GM23338 (cell line): ENCODE results near the gene STIM2. TPM values are rescaled to one million over a fixed set of nuclear protein-coding genes. Genes with fewer than 3 reads are reported as not detected.
"Not testable (repeated sequence)": the region's sequence is repeated elsewhere in the genome, so short reads cannot be mapped to it uniquely, and the experiment has no call there.

Experiments
- ATAC-seq: fragments of 200-7000 bp; cut with Tn5 transposase; 3 replicates; pipeline ENCODE4 v1.9.1; 2020
- DNase-seq: peaks from one replicate; pipeline ENCODE4 v3.0.0-alpha.2; 2015; ENCODE audit warnings: low spot score
- H2AFZ ChIP-seq: fragments of 200-600 bp; sonication (generic); 2 replicates; pipeline ENCODE4 v1.8.0; 2016; ENCODE audit warnings: antibody characterized with exemption, mild to moderate bottlenecking, moderate library complexity
- H3F3A ChIP-seq: fragments of 200-600 bp; sonication (generic); replicated peaks from 2 replicates; pipeline ENCODE4 v1.8.0; 2017; ENCODE audit warnings: antibody characterized with exemption, mixed run types, low read depth
- H3K27ac ChIP-seq: fragments of 200-600 bp; sonication (generic); 2 replicates; pipeline ENCODE4 v1.6.1; 2016; ENCODE audit warnings: low read depth
- H3K27me3 ChIP-seq: fragments of 200-600 bp; sonication (generic); 2 replicates; pipeline ENCODE4 v1.8.0; 2016; ENCODE audit warnings: mild to moderate bottlenecking, mixed run types, moderate library complexity; ENCODE audit not compliant: insufficient read depth
- H3K36me3 ChIP-seq: fragments of 200-600 bp; sonication (generic); 2 replicates; pipeline ENCODE4 v1.8.0; 2016; ENCODE audit warnings: mild to moderate bottlenecking; ENCODE audit not compliant: insufficient read depth
- H3K4me1 ChIP-seq: fragments of 200-600 bp; sonication (generic); 2 replicates; pipeline ENCODE4 v1.8.0; 2016; ENCODE audit warnings: mild to moderate bottlenecking, moderate library complexity; ENCODE audit not compliant: insufficient read depth
- H3K4me2 ChIP-seq: fragments of 200-600 bp; sonication (generic); 2 replicates; pipeline ENCODE4 v1.7.1; 2017; ENCODE audit warnings: mixed run types
- H3K4me3 ChIP-seq: fragments of 200-600 bp; sonication (generic); 2 replicates; pipeline ENCODE4 v1.6.1; 2016; ENCODE audit warnings: mixed run types
- H3K79me2 ChIP-seq: fragments of 200-600 bp; sonication (generic); replicated peaks from 2 replicates; pipeline ENCODE4 v1.8.0; 2017; ENCODE audit warnings: mild to moderate bottlenecking; ENCODE audit not compliant: insufficient read depth
- H3K9me2 ChIP-seq: fragments of 200-600 bp; sonication (generic); 2 replicates; pipeline ENCODE4 v1.8.0; 2017; ENCODE audit not compliant: insufficient read depth
- H4K20me1 ChIP-seq: fragments of 200-600 bp; sonication (generic); replicated peaks from 2 replicates; pipeline ENCODE4 v1.8.0; 2017; ENCODE audit warnings: mild to moderate bottlenecking; ENCODE audit not compliant: insufficient read depth
- H3K27ac Mint-ChIP-seq: 2 replicates; pipeline ENCODE4 v1.8.0; 2020; ENCODE audit warnings: inconsistent platforms, mild to moderate bottlenecking, moderate library complexity, mixed read lengths
- H3K27me3 Mint-ChIP-seq: 3 replicates; pipeline ENCODE4 v1.8.0; 2022; ENCODE audit warnings: low read depth, mild to moderate bottlenecking, moderate library complexity, mixed read lengths, inconsistent platforms; ENCODE audit not compliant: insufficient read depth, poor library complexity
- H3K36me3 Mint-ChIP-seq: 3 replicates; pipeline ENCODE4 v1.8.0; 2021; ENCODE audit warnings: low read depth, mild to moderate bottlenecking, inconsistent platforms, moderate library complexity, mixed read lengths
- H3K4me1 Mint-ChIP-seq: 3 replicates; pipeline ENCODE4 v1.8.0; 2020; ENCODE audit warnings: mild to moderate bottlenecking, inconsistent platforms, mixed read lengths
- H3K4me3 Mint-ChIP-seq: 3 replicates; pipeline ENCODE4 v1.8.0; 2021; ENCODE audit warnings: moderate library complexity, mild to moderate bottlenecking, inconsistent platforms, mixed read lengths
- H3K9me3 Mint-ChIP-seq: 3 replicates; pipeline ENCODE4 v1.8.0; 2020; ENCODE audit warnings: moderate library complexity, mild to moderate bottlenecking, inconsistent platforms, mixed read lengths
- CREB1 ChIP-seq: fragments of 250-450 bp; sonication (Bioruptor Pico); IDR thresholded peaks from 2 replicates; pipeline ENCODE4 v1.5.0; 2020; ENCODE audit warnings: low read depth, mild to moderate bottlenecking, moderate library complexity
- REST ChIP-seq: IDR thresholded peaks from one replicate; pipeline ENCODE4 v1.6.1; 2018; ENCODE audit warnings: antibody characterized with exemption; ENCODE audit not compliant: unreplicated experiment
- ZNF114 ChIP-seq: fragments of 250-450 bp; sonication (Bioruptor Pico); IDR thresholded peaks from 2 replicates; pipeline ENCODE4 v1.5.0; 2020; ENCODE audit warnings: mild to moderate bottlenecking, moderate library complexity
- ZNF331 ChIP-seq: fragments of 250-450 bp; sonication (Bioruptor Pico); IDR thresholded peaks from 2 replicates; pipeline ENCODE4 v1.5.0; 2020; ENCODE audit warnings: low read depth, mild to moderate bottlenecking, moderate library complexity
- polyA plus RNA-seq: library from polyadenylated mRNA; unstranded; fragments of >200 nt; fragmentation: Nextera tagmentation; extraction: Ambion mirVana; gene quantifications from 2 replicates; pipeline ENCODE4 v1.2.1, GENCODE V29; 2016
- total RNA-seq: library from RNA; depleted of rRNA; stranded (reverse); fragments of >200 nt; shearing (Covaris generic); gene quantifications from 2 replicates; pipeline ENCODE4 v1.2.3, GENCODE V29; 2014
- TF ChIP-seq, protein P1 (sequence below): fragments of 250-450 bp; sonication (Bioruptor Pico); IDR thresholded peaks from 2 replicates; pipeline ENCODE4 v1.5.0; 2020; ENCODE audit warnings: mild to moderate bottlenecking, moderate library complexity

STIM2 gene
- total and polyA plus RNA-seq, 2 experiments from 2014 or later = 13.1 to 17.8 TPM

GRCh38 chr4:27027428-27027827 is 166.8 kb downstream of the STIM2 start (continued):
- TF ChIP-seq, protein P1, sequence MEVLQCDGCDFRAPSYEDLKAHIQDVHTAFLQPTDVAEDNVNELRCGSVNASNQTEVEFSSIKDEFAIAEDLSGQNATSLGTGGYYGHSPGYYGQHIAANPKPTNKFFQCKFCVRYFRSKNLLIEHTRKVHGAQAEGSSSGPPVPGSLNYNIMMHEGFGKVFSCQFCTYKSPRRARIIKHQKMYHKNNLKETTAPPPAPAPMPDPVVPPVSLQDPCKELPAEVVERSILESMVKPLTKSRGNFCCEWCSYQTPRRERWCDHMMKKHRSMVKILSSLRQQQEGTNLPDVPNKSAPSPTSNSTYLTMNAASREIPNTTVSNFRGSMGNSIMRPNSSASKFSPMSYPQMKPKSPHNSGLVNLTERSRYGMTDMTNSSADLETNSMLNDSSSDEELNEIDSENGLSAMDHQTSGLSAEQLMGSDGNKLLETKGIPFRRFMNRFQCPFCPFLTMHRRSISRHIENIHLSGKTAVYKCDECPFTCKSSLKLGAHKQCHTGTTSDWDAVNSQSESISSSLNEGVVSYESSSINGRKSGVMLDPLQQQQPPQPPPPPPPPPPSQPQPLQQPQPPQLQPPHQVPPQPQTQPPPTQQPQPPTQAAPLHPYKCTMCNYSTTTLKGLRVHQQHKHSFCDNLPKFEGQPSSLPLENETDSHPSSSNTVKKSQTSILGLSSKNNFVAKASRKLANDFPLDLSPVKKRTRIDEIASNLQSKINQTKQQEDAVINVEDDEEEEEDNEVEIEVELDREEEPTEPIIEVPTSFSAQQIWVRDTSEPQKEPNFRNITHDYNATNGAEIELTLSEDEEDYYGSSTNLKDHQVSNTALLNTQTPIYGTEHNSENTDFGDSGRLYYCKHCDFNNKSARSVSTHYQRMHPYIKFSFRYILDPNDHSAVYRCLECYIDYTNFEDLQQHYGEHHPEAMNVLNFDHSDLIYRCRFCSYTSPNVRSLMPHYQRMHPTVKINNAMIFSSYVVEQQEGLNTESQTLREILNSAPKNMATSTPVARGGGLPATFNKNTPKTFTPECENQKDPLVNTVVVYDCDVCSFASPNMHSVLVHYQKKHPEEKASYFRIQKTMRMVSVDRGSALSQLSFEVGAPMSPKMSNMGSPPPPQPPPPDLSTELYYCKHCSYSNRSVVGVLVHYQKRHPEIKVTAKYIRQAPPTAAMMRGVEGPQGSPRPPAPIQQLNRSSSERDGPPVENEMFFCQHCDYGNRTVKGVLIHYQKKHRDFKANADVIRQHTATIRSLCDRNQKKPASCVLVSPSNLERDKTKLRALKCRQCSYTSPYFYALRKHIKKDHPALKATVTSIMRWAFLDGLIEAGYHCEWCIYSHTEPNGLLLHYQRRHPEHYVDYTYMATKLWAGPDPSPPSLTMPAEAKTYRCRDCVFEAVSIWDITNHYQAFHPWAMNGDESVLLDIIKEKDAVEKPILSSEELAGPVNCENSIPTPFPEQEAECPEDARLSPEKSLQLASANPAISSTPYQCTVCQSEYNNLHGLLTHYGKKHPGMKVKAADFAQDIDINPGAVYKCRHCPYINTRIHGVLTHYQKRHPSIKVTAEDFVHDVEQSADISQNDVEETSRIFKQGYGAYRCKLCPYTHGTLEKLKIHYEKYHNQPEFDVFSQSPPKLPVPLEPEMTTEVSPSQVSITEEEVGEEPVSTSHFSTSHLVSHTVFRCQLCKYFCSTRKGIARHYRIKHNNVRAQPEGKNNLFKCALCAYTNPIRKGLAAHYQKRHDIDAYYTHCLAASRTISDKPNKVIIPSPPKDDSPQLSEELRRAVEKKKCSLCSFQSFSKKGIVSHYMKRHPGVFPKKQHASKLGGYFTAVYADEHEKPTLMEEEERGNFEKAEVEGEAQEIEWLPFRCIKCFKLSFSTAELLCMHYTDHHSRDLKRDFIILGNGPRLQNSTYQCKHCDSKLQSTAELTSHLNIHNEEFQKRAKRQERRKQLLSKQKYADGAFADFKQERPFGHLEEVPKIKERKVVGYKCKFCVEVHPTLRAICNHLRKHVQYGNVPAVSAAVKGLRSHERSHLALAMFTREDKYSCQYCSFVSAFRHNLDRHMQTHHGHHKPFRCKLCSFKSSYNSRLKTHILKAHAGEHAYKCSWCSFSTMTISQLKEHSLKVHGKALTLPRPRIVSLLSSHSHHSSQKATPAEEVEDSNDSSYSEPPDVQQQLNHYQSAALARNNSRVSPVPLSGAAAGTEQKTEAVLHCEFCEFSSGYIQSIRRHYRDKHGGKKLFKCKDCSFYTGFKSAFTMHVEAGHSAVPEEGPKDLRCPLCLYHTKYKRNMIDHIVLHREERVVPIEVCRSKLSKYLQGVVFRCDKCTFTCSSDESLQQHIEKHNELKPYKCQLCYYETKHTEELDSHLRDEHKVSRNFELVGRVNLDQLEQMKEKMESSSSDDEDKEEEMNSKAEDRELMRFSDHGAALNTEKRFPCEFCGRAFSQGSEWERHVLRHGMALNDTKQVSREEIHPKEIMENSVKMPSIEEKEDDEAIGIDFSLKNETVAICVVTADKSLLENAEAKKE (CRISPR knock-in tag) = no peak
- TF ChIP-seq ZNF331 (CRISPR knock-in tag) (no peak), CREB1 (CRISPR knock-in tag) (no peak), REST (no peak), ZNF114 (CRISPR knock-in tag) (no peak)

GRCh38 chr4:27035127-27035526 is 174.5 kb downstream of the STIM2 start:
- not testable (repeated sequence) for H3K36me3 Mint-ChIP-seq, H4K20me1 ChIP-seq, H3K36me3 ChIP-seq, H3K4me1 Mint-ChIP-seq, H3K27ac ChIP-seq, H3K27ac Mint-ChIP-seq, H3K27me3 ChIP-seq, H3K27me3 Mint-ChIP-seq, H2AFZ ChIP-seq, H3K4me2 ChIP-seq, ATAC-seq, H3K9me3 Mint-ChIP-seq, H3K79me2 ChIP-seq, H3K4me3 ChIP-seq, H3K4me3 Mint-ChIP-seq, H3K9me2 ChIP-seq, H3F3A ChIP-seq, H3K4me1 ChIP-seq, DNase-seq
